GM18870 (cell line): ENCODE results near the gene TANK.
"Not testable (repeated sequence)": the region's sequence is repeated elsewhere in the genome, so short reads cannot be mapped to it uniquely, and the experiment has no call there.

Experiments
- ATAC-seq: cut with Tn5 transposase; IDR thresholded peaks from one replicate; pipeline ENCODE4 v1.9.1; 2021; ENCODE audit warnings: moderate library complexity; ENCODE audit not compliant: unreplicated experiment

Gene TANK

DNA sequence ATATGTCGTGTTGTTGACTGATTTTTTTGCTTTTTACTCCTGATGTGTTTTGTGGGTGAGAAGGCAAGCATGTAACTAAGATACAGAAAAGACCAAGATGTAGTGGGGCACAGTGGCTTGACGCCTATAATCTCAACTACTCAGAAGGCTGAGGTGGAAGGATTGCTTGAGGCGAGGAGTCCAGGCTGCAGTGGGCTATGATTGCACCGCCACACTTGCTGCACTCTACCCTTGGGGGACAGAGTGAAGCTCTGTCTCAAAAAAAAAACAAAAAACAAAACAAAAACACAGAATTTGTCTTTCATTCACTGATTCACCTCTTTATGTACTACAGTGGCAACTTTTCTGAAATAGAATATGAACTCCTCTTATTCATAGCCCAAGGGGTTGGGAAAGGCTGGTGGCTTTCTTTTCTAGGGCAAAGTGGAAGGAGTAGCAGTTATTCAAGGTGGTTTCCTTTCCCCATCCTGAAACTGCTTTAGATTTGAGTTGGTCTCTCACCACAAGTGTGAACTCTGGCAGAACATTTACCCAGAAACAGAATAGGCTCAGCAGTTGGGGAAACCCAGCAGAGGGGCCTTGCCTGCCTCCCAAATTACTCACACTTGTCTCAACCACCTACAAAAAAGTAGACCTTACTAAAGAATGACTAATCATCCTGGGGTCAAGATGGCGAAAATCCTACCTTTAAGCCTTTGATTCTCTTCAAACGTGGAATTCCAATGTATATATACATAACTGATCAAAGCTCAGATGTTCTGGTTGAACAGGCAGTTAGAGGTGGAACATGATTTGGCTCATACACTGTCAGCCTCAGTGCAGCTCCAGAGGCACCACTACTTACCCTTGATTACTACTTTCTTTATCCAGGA, 6.5 kb downstream of the TANK start:
- ATAC-seq, result peak; percentile 89

DNA sequence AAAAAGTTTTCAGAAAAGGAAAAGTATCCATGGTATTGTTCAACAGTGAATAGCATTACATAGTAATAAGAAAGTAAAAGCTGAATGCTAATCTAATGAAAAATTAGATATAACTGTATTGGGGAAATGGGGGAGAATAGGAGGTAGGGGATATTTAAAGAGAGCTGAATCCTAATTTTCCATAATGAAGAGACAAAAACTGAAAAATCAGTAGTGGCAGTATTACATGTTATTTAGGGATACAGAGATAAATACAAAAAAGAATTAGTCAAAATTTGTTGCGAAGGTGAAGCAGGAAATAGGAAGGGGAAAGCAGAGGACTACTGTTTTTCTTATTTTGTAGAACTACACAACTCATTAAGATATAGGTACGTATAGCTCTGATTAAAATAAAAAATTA, 9.1 kb downstream of the TANK start:
- ATAC-seq, result no peak

DNA sequence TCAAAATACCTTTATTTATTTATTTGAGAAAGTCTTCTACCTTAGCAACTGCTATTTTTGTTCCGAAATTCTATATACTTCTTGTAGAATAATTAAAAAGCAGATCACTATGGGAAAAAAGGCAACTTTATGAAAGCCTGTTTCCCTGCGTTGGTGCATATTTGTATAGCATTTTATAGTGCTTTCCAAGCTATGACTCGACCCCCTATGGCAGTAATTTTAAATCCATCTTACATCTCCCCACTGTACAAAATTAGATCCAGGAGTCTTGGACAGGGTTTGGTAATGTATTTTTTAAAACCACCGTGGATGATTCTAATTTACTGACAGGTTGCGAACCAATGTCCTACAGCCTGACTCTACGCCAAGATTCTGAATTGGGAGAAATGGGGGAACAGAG, 10.1 kb downstream of the TANK start:
- no peak for ATAC-seq

DNA sequence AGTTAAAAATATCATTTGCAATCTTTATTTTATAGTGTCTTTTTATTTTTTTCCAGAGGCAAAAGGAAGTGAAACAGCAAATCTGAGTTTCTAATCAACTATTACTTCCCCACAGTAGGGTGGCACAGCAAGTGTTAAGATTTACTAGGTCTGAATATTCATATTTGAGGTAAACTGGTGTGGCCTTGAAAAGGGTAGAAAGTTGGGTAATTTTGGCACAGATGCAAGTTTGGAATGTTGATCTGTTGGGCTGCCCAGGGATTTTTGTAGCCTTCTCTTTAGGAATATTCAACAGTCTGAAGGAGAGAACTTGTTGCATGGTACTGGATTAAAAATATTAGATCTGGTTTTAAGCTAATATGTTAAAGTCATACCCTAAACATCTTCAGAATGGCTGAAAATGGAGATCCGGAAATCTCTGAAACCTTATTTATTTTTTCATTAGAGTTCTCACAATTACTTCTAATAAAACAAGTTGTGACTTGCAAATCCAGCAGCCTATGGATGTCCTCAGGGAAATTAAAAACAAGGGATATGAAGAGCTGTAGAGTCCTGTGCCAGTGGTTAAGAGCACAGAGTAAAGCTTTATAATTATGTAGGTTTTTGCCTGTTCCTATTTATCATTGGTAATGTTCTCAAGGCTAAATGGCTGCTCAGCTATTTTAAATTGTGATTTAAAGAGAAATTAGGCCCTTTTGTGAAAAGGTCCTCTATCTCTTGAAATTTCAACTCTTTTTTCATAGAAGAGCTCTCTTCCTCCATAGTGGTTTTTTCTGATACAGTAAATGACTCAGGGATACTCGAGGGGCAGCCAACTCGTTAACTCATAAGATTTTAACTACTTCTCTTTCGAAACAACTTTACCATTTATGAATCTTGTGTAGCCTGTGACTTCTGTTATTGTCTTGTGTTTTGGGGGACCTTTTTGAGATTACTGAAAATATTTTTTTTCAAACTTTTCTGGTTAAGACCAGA, 11.0 kb downstream of the TANK start:
- ATAC-seq, result no peak

DNA sequence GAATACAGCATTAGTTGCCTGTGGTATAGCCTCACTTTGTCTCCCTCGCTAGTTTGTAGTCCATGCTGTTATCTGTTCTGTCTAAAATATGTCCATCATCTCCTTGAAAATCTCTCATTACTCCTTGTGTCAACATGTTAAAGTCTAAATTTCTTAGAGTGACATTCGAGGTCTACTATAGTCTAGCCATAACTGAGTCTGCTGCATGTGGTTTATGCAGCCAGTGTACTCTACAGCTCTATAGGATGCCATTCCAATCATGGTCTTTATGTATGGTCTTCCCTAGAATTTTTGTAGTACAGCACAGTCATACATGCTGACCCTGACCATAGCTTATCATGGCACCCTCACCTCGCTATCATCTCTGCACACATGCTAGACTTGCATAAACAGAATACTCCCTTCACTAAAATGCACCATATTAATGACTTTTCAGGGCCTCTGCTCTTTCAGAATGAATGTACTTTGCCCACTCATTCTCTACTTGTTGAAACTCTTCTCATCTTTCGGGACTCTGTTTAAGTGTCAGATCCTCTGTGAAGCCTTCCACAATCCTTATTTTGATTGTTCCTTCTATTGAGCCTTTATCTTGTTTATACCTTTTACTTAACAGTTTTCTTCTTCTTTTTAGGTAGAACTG, 12.8 kb downstream of the TANK start:
- peak; percentile 71 for ATAC-seq

DNA sequence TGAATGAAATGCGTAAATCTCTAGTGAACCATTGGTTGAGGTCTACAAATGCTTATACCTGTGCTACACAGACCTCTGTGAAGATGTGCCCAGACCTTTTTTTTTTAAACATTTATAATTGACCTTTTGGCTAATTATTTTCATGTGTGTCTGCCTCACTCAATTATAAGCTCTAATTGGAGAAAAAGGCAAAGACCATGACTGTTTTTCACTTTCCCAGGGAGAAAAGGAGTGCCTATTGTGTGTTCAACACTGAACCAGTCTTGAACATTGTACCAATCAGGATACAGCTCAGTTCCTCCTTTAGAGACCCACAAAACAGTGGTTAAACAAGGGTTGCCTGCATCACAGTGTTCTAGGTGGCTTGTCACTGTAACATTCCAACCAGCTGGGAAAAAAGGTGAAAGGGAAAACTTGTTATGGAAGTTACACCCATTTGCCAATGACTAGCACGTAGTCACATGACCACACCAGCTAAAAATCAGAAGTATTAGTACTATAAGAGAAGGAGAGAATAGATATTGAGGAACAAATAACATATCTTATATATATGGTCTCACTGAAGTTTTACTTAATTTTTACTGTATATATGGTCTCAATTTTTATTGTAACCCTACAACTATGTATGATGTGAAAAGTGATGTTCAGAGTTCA, 13.4 kb downstream of the TANK start:
- ATAC-seq, result no peak

DNA sequence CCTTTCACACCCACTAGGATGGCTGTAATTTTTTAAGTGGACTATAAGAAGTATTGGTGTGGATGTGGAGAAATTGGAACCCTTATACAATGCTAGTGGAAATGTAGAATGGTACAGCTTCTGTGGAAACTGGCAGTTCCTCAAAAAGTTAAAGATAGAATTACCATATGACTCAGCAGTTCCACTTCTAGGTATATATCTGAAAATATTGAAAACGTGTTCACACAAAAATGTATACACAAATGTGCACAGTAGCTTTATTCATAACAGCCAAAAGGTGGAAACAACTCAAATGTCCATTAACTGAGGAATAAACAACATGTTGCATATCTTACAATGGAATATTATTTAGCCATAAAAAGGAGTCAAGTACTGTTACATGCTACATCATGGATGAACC, 17.7 kb downstream of the TANK start:
- ATAC-seq, result no peak

DNA sequence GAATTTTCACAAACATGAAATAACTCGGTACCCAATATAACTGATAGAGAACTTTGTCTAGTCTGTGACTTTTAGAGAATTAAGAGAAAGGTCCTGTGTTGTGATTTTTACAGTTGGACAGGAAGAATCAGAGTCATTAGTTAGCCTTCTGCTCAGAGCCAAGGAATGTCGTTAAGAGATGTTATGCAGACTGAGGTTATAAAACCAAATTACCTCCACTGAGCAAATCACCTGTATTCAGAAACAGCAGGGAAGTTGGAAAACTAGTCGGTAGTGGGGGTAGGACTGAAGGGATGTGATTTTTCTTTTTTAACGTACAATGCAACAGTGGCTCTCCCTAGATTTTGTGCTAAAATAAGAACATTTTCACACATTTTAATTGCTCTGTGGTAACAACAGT, 18.5 kb downstream of the TANK start:
- ATAC-seq, result no peak

DNA sequence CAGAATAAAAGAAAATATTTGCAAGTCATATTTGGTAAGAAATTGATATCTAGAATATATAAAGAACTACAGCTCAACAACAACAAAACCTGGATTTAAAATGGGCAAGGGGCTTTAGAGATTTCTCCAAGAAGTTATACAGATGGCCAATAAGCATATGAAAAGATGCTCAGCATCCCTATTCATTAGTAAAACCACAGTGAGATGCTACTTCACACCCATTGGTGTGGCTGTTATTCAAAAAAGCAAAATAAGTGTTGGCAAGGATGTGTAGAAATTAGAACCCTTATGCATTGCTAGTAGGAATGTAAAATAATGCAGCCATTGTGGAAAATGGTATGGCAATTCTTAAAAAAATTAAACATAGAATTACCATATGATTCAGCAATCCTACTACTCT, 29.8 kb downstream of the TANK start:
- no peak for ATAC-seq

DNA sequence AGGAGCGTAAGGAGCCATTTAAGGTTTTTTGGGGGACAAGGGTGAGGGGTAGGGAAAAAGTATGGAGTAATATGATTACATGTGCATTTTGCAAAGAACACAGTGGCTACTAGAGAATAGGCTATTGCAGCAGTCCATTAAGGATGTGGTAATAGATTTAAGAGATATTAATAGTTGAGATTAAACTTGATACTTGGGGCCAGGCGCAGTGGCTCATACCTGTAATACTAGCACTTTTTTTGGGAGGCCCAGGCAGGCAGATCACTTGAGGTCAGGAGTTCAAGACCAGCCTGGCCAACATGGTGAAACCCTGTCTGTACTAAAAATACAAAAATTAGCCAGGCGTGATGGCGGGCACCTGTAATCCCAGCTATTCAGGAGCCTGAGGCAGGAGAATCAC, 35.4 kb downstream of the TANK start:
- ATAC-seq, result not testable (repeated sequence)

DNA sequence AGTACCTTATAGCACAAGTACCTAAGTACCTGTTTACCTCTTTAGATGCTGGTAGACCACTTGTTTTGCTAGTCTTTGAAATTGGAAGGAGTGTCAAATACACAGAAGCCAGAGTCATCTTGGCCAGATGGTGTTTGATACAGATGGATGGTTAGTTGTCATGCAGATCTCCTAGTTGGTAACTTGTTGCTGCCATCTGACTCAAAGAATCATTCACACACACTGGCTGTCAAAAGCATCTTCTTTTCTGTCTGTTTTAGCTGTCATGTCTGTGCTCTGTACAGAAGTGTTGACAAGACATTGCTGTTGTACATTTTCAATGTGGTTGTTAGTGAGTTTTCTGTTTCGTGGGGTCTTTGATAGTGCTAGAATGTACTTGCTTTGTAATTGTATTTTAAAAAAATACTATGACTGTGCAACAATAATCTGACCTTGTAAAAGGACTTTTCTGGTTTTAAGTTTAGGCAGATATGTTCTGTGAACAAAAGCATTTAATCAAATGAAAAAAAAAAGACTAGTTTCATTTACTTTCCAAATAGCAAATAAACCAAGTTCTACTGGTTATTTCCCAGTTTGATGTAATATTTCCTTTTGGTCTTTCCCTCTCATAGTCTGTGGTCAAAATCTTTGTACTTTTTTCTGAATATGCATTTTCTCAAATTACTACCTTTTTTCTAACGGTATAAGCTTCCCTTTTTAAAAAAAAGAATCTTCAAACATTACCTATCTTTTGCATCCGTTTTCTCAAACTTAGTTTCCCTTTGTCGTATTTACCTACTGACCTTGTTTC, 39.9 kb downstream of the TANK start:
- peak; percentile 88 for ATAC-seq

DNA sequence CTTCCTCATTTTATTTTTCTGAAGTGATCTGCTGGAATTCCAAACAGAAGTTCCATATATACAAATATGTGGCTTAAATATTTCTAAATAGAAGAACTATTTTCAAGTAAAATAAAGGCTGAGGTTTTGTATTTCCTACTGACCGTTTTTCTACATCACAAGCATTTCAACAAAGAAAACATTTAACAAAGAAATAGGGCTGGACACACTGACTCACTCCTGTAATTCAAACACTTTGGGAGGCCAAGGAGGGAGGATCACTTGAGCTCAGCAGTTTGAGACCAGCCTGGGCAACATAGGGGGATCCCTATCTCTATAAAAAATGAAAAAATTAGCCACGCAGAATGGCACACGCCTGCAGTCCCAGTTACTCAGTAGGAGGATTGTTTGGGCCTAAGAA, 44.6 kb downstream of the TANK start:
- ATAC-seq, result no peak

DNA sequence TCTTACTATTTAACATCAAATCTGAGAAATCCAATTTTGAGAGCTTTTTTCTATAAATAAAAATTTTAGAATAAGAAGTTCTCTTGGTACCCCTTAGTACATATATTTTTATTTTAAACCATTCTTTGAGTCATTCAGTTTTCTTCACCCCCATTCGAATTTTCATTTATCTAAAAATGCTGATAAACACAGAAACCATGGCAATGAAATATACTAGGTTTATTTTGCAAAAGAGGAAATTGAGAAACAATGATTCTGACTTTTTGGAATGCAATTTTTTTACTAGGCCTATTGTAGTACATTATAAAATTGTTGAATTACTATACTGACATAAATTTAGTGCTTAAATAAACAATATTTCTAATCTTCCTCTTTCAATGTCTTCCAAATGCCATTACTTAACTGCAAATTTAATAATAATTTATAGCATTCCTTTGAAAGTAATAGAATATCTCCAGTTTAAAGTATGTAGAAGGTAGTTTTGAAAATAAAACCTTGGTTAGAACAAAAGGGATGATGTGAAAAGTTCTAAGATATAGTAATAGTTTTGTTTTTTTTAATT, 46.3 kb downstream of the TANK start:
- no peak for ATAC-seq

DNA sequence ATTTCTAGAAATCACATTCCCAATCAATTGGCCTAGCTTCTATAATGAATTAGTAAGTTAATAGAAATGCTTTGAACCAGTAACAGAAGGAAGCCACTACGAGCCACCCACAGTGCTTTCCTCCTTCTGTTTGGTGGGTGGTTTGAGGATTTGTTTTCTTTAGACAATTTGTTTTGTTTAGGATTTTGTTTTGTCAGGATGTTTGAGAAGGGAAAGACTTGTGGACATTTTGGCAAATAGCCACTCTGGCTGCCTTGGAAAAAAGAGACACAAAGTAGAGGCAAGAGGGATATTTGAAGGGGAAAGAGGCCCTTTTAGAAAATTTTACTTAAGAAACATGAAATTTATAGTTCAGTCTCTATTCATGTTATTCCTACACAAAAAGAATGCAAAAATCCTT, 47.7 kb downstream of the TANK start:
- no peak for ATAC-seq

DNA sequence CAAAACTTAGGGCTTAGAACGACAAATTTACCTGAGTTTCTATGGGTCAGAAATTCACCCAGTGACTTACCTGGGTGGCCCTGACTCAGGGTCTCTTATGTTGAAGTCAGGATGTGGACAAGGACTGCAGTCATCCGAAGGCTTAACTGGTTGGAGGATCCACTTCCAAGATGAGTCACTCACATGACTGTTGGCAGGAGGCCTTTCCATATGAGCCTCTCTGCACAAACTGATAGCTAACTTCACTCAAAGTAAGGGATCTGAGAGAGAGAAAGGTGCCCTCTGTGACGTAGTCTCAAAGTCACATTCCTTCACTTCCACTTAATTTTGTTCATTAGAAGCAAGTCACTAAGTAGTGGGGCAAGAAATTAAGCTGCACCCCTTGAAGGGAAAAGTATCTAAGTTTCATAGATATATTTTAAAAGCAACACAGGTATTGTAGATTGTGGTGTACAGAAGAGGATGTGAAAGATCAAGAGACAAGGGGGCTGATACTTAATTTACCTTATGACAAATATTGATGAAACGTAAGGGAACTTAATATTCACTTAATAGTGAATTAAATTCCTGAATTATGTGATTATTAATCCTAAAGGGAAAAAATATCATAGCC, 48.4 kb downstream of the TANK start:
- ATAC-seq, result no peak

DNA sequence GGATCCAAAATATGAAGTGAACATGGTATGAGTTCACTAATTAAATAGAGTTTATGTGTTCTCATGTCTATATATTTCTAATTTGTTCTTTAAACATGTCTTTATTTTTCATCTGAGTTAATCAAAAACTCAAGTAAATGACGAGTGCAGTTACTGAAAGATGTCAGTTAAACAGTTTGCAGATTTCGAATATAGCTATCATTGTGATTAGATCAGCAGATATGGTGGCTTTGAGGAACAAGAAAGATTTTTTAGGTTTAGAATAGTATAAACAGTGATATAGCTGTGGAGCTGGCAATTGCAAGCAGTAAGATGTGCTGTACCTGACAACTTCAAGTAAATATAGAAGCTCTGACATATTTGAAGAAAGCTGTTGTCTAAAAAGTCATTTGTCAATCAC, 49.7 kb downstream of the TANK start:
- no peak for ATAC-seq

DNA sequence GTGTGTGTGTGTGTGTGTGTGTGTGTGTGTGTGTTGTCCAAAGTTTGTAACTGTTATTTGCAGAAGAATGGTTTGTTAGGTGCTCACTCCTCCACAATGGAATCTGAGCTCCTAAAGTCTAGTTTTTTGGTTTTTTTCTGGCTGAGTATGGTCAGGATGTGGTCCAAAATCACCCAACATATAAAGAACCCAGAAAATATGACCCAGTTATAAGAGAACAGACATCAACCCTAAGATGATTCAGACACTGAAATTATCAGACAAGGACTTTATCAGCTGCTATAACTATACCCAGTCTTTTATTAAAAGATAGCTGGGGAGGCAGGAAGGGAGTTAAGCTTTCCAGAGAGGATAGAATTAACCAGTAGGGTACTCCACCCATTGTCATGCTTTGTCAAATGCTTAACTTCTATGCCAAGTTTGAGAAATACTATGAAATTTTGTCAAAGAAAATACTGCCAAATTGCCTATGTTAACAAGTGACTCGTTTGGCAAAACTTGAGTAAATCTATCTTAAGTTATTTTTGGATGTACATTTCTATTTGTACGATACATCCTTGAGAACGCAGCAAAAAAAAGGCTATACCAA, 57.5 kb downstream of the TANK start:
- no peak for ATAC-seq

DNA sequence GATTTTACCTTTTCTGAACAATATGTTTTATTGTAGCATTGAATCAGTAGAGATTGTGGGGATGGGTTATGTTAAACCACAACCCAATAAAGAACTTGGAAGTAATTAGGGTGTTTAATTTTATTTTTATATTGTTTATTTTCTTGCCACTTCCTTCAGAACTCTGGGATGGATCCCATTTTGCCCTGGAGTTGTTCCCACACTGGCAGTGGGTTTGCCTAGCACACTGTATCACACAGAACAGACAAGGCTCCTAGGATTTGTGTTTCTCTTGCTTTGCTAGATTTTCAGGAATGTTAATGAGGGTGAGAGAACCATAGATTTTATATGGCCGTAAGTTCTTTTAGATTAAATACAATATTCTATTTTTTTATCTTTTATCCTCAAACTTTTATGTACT, 59.0 kb downstream of the TANK start:
- no peak for ATAC-seq

DNA sequence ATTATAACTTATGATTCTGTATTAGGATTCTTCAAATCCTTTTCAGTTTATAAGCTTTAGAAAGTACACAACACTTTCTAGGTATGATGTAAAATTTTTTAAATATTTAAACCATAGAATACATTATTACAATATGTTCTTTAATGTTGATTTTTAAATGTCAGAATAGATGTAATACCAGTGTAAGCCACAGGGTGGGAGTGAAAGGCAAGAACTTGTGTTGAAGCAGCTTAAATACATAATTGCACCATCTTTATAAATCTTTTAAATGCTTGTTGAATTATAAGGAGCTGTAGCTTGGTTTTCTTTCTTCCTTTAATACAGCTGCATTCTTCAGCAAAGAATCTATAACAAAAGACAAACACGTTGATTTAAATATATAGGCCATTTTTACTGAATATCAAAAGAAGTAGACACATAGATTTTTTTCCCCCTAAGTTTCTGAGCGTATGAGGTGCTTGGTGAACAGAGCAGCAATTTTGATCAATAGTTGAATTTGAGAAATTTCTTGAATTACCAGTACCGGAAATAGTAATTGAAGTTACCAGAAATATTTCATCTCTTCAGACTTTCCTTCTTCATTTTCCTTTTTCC, 63.0 kb downstream of the TANK start:
- peak; percentile 53 for ATAC-seq
